NOMO-1 treated with DMSO at 0.1 percent for 48 hours (cell line): Measurements from ENCODE around the gene PLXNB3.

Source experiments
- DNase-seq: peaks from one replicate; lab custom pipeline; 2025; ENCODE audit not compliant: unreplicated experiment; lab: John Stamatoyannopoulos, UW

Gene PLXNB3

GRCh38 chrX:153772316-153773217 is 8.5 kb downstream of the PLXNB3 start:
- DNase-seq, result no peak

DNA sequence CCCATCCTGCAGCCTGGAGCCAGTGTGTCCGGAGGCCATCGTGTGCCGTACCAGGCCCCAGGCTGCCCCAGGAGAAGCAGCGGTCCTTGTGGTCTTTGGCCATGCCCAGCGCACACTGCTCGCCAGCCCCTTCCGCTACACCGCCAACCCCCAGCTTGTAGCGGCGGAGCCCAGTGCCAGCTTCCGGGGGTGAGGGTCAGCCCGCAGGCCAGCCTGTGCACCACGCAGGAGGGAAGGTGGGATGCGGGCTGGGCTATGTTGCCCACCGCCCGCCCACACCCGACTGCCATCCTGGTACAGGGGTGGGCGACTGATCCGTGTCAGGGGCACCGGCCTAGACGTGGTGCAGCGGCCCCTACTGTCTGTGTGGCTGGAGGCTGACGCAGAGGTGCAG is 9.2 kb downstream of the PLXNB3 start:
- no peak for DNase-seq

GRCh38 chrX:153773741-153774575 is 9.9 kb downstream of the PLXNB3 start:
- no peak for DNase-seq

DNA sequence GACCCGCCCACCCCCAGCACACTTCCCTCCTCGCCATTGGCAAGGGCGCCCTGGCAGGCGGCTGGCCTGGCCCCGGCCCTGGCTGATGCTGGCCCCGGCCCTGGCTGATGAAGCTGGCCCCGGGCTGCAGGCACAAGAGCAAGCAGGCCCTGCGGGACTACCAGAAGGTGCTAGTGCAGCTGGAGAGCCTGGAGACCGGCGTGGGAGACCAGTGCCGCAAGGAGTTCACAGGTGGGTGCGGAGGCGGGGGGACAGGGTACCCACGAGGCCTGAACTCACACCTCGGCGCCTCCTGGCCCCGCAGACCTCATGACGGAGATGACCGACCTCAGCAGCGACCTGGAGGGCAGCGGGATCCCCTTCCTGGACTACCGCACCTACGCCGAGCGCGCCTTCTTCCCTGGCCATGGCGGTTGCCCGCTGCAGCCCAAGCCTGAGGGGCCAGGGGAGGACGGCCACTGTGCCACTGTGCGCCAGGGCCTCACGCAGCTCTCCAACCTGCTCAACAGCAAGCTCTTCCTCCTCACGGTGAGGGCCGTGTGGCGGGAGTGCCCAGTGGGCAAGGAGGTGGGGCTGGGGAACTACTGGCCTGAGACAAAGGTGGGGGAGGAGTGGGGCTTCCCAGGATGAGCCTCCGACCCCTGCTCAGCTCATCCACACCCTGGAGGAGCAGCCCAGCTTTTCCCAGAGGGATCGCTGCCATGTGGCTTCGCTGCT is 10.7 kb downstream of the PLXNB3 start:
- no peak for DNase-seq

GRCh38 chrX:153775293-153776119 is 11.5 kb downstream of the PLXNB3 start:
- DNase-seq, result no peak

DNA sequence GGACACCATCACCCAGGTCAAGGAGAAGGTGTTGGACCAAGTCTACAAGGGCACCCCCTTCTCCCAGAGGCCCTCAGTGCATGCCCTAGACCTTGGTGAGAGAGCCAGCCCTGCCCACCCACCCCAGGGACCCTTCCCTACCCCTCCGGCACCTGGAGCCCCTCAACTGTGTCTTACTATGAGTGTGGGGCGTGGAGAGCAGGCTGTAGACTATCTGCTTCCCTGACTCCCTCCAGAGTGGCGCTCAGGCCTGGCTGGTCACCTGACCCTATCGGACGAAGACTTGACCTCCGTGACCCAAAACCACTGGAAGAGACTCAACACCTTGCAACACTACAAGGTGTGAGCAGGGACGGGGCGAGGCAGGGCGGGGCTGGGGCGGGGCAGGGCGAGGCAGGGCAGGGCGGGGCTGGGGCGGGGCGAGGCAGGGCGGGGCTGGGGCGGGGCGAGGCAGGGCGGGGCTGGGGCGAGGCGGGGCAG is 12.1 kb downstream of the PLXNB3 start:
- DNase-seq, result no peak

DNA sequence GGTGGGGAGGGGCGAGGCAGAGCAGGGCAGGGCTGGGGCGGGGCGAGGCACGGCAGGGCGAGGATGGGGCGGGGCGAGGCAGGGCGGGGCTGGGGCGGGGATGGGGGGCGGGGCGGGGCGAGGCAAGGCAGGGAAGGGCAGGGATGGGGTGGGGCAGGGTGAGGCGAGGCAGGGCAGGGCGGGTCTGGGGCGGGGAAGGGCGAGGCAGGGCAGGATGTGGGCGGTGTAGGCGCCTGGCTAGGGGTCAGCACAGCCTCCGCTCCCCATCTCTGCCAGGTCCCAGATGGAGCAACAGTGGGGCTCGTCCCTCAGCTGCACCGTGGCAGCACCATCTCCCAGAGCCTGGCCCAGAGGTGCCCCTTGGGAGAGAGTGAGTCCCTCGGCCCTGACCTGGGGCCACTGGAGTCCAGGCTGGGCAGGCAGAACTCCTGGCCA is 12.6 kb downstream of the PLXNB3 start:
- DNase-seq, result no peak

DNA sequence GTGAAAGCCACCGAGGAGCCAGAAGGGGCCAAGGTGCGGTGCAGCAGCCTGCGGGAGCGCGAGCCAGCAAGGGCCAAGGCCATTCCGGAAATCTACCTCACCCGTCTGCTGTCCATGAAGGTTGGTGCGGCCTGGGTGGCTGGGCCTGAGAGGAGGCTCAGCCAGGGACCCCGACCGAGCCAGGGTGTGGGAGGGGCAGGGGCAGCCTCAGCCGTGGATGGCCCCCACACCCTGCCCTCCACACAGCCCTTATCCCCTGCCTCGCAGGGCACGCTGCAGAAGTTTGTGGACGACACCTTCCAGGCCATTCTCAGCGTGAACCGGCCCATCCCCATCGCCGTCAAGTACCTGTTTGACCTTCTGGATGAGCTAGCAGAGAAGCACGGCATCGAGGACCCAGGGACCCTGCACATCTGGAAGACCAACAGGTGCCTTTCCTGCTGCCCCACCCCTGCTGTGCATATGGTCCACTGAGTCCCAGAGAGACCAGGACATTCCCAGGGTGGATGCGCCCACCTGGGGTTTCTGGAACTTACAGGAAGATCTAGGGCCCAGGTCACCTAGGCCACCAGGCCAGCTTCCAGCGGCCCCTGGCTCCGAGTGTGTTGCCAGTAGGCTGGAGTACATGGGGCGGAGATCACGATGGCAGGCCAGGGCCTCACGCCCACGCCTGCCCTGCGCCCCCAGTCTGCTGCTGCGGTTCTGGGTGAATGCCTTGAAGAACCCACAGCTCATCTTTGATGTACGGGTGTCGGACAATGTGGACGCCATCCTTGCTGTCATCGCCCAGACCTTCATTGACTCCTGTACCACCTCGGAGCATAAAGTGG is 13.4 kb downstream of the PLXNB3 start:
- DNase-seq, result no peak

GRCh38 chrX:153778181-153778580 is 14.1 kb downstream of the PLXNB3 start:
- no peak for DNase-seq

DNA sequence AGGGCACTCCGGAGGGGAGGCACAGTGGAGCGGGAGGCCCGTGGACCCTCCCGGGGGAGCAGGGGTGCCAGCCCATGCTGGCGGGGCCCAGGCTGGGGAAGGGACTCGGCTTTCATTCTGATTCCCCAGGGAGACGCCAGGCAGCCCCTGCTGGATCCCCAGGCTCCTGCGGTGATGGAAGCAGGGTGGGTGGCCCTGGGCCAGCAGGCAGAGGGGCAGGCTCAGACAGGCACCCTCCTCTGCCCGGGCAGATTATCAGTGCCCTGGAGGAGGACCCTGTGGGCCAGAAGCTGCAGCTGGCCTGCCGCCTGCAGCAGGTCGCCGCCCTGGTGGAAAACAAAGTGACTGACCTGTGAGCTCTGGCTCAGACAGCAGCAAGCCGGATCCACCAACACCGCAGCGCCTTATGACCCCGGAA is 14.6 kb downstream of the PLXNB3 start:
- DNase-seq, result no peak

- DNase-seq, result no peak
These were observed 16.0 kb downstream of the PLXNB3 start for GRCh38 chrX:153779891-153780677.

DNA sequence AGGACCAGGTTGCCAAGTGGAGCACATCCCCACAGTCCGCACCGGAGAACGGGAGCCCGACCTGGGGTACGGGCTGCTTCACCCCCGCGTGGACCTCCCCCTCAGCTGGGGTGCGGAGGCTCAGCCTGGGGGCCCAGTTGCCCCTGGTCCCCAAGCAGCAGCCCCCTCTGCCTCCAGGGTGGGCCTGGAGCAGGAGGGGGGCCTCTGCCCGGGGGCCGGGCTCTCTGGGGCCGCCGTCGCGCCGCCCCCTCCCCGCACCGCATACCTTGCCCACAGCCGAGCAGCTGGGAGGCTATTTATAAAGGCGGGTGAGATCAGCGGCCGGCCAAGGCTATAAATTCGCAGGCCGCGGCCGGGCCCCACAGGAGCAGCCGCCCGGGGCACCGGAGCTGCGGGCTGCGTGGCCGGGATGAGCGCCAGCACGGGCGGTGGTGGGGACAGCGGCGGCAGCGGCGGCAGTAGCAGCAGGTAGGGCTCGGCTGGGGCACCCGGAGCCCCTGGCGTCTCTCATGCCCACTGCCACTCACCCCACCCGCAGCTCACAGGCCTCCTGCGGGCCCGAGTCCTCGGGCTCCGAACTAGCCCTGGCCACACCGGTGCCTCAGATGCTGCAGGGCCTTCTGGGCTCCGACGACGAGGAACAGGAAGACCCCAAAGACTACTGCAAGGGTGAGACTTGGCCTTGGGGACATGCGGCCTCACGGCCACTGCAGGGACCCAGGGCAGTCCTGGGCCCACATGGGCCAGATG is 16.8 kb downstream of the PLXNB3 start, which contains the start of gene SRPK3:
TSS of gene SRPK3 (plus strand) at position 364 of the 750 bp plus-strand sequence. CDS start at position 410, 46 bp downstream.
- no peak for DNase-seq

- DNase-seq, result no peak
These were observed 17.5 kb downstream of the PLXNB3 start for GRCh38 chrX:153781428-153782047.

GRCh38 chrX:153782313-153782712 is 18.3 kb downstream of the PLXNB3 start:
- no peak for DNase-seq

GRCh38 chrX:153782871-153783270 is 18.8 kb downstream of the PLXNB3 start:
- no peak for DNase-seq

DNA sequence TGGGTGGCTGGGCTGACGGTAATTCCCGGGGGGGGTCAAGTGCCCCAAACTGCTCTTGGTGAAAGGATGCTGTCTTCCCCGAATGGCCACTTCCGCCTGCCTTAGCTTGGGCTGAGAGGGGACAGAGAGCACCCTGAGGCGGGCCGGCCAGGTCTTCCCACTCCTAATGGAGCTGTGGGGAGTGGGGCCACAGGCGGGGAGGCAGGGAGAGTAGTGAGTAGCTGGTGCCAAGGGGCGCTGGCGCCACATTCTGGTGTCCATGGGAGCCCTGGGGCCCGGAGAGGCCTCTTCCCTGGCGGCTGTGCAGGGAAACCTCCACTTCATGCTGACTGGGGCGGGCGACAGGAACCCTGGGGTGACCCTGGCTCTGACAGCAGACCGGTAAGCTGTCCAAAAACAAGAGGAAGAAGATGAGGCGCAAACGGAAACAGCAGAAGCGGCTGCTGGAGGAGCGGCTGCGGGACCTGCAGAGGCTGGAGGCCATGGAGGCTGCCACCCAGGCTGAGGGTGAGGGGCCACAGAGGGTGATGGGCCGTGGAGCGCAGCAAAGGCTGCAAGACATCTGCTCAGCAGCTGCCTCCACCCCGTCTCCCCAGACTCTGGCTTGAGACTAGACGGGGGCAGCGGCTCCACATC is 19.4 kb downstream of the PLXNB3 start:
- no peak for DNase-seq
